Measurements from ENCODE around the gene PIK3C2B.

The PIK3C2B gene

DNA sequence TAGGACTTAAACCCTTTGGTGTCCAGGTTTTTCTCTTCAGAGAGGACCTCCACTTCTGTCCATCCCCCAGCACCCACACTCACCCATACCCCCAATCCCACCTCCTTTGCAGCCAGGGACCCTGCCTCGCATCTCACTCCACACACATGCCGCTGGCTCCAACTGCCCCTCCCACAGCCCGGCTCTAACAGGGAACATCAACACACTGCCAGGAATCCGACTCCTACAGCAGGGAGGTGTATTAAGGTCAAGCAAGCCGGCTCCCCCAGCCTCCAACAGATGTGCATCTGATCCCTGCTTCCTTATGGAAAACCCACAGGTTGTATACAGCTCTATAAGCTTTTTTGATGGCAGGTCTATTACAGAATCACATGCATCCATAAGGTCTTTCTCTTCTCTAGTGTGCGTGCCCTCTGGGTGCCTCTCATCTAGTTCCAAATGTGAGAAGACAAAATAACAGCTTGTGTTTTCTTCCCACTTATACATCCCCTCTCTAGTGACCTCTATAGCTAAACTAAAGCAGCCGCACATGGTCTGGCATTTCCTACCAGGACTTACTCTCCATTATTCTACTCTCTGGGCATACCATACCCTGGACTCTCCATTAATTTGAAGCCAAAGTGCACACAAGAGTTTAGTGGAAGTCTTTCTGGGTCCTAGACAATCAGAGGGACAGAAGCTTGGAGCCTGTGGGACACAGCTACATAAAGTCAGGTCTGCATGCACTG, 16.3 kb downstream of the PIK3C2B start:
- DNase-seq (ENCODE audit: low read depth), result no peak
- H3K4me3 ChIP-seq (ENCODE audit: low read depth, low read length), result no peak overlapping the region
- TF ChIP-seq, protein P1, sequence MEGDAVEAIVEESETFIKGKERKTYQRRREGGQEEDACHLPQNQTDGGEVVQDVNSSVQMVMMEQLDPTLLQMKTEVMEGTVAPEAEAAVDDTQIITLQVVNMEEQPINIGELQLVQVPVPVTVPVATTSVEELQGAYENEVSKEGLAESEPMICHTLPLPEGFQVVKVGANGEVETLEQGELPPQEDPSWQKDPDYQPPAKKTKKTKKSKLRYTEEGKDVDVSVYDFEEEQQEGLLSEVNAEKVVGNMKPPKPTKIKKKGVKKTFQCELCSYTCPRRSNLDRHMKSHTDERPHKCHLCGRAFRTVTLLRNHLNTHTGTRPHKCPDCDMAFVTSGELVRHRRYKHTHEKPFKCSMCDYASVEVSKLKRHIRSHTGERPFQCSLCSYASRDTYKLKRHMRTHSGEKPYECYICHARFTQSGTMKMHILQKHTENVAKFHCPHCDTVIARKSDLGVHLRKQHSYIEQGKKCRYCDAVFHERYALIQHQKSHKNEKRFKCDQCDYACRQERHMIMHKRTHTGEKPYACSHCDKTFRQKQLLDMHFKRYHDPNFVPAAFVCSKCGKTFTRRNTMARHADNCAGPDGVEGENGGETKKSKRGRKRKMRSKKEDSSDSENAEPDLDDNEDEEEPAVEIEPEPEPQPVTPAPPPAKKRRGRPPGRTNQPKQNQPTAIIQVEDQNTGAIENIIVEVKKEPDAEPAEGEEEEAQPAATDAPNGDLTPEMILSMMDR (IDR thresholded peaks at IDR 0.05; ENCODE audit: control insufficient read depth, extremely low read depth, insufficient read depth), result no peak

DNA sequence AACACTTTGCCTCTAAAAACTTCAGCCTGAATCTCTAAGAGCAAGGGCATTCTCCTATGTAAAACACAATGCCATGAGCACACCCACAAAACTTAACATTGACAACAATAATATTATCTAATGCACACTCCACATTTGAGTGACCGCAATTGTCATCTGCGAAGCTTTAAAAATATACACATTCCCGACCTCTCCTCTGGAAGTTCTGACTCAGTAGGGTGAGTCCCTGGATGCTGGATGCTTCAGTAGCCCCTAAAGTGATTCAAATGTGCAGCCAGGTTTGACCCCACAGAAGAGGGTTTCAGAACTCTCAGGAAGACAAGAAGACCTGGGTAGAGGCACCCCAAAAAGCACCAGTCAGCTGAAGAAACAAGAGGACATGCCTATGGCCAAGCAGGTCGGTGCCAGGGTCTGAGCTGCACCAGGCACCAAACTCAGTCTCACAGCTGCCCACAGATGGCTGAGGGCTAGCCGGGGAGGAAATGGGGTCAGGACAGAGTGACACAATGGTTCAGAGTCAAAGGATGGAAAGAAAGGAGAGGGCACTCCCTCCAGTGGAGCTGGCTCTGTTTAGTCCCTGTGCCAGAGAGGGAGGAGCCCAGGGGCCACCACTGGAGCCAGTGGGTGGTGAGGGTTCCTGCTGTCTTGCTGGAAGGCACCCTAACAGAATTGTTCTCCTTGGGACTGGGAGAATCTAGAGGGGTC, 17.4 kb downstream of the PIK3C2B start:
- TF ChIP-seq, protein P1 (IDR thresholded peaks at IDR 0.05; ENCODE audit: control insufficient read depth, extremely low read depth, insufficient read depth), result no peak
- H3K4me3 ChIP-seq (ENCODE audit: low read depth, low read length), result no peak overlapping the region
- DNase-seq (ENCODE audit: low read depth), result no peak

DNA sequence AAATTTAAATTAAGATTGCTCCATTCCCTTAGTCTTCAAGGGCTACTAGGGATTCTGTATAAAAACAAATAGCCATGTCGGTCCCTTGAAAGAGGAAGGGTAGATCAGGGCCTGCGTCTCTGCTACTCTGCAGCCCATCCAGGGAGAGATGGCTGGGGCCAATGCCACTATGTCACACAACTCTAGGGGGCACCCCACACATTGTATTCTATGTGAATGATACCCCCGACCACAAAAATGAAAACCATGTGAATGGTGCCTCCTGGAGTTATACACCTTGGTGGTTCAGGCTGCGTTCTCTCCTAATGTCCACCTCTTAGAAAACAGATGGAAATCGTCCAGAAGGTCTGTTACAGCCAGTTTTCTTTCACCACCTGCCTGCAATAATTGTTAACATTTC, 18.0 kb downstream of the PIK3C2B start:
- H3K4me3 ChIP-seq (ENCODE audit: low read depth, low read length), result no peak overlapping the region
- no peak for DNase-seq (ENCODE audit: low read depth)
- TF ChIP-seq, protein P1 (IDR thresholded peaks at IDR 0.05; ENCODE audit: control insufficient read depth, extremely low read depth, insufficient read depth), result no peak

DNA sequence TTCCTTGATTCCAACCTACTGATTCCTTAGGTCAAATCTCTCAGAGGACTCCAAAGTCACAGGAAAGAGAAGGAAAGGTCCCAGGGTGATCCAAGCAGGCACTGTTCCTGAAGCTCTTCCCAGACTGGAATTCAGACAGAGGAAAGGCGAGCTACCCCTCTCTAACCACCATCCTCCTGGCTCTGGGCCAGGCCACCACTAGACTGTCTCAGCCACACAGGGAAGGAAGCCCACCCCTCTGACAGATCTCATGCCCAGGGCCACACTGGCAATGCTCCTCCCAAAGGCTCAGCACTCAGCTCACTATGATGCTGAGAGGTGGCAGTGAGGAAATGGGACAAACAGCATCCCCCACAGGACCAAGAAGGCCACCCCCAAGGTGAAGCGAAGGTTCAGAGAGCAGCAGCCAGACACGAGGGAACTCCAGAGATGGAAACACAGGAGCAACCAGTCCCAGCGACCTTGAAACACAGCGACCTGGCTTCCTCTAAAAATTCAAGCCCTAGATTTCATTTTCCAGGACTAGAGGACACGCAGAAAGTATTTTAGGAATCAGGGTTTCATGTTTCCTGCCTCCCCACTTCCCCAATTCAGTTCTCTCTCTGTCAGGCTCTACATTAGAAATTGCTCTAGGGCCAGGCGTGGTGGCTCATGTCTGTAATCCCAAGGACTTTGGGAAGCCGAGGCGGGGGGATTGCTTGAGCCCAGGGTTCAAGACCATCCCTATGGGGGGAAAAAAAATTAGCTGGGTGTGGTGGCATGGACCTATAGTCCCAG, 18.8 kb downstream of the PIK3C2B start:
- no peak overlapping the region for H3K4me3 ChIP-seq (ENCODE audit: low read depth, low read length)
- no peak for DNase-seq (ENCODE audit: low read depth)

DNA sequence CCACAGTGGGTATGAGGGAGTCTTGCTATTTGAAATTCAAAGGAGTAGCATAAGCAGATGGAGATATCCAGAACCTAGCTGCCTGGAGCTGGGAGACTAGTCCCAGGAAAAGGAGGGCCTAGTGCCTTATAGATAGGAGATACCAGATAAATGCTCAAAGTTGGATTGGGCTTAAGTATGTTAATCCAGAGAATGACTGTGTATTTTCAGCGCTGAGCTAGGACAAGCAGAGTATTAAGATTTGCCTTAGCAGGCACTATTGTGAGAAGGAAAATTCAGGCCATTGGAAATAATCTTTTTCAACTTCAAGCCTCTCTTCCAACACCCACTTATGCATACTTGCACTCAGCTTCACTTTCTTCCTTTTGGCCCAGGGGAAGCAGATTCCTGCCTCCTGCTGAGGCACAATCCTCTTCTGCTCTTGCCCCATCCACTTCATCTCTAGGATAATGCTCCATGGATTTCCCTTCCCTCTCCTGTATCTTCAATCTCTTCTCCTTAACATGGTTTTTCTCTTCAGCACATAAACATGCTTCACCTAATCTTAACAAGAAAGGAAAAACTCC, 21.1 kb downstream of the PIK3C2B start:
- no peak for DNase-seq (ENCODE audit: low read depth)
- H3K4me3 ChIP-seq (ENCODE audit: low read depth, low read length), result no peak overlapping the region
- TF ChIP-seq, protein P1 (IDR thresholded peaks at IDR 0.05; ENCODE audit: control insufficient read depth, extremely low read depth, insufficient read depth), result no peak

More for the DNA sequence above, 18.8 kb downstream of the PIK3C2B start:
- TF ChIP-seq, protein P1 (IDR thresholded peaks at IDR 0.05; ENCODE audit: control insufficient read depth, extremely low read depth, insufficient read depth), result no peak

DNA sequence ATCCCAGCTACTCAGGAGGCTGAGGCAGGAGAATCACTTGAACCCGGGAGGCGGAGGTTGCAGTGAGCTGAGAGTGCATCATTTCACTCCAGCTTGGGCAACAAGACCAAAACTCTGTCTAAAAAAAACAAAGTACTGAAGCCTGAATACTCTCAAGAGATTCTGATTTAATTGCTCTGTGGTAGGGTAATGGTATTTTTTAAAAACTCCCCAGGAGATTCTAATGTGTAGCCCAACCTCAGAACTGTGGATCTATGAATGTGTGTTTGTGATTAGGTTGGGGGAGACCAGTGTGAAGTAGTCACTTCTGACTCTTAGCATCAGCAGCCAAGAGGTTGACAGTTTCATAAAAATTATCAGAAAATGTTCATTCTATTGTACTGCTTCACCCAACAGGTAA, 21.9 kb downstream of the PIK3C2B start:
- DNase-seq (ENCODE audit: low read depth), result no peak
- no peak overlapping the region for H3K4me3 ChIP-seq (ENCODE audit: low read depth, low read length)
- TF ChIP-seq, protein P1 (IDR thresholded peaks at IDR 0.05; ENCODE audit: control insufficient read depth, extremely low read depth, insufficient read depth), result no peak
